H9 (cell line): Measurements from ENCODE around the gene PLXNA1. TPM values are rescaled to one million over a fixed set of nuclear protein-coding genes. Genes with fewer than 3 reads are reported as not detected.

Experiments
- DNase-seq: peaks from one replicate; pipeline ENCODE4 v3.0.0-alpha.2; 2017
- H2AFZ ChIP-seq: one replicate; pipeline ENCODE4 v1.6.1; 2013; ENCODE audit warnings: mild to moderate bottlenecking, low read length, control low read depth, moderate library complexity
- H2AK5ac ChIP-seq: 2 replicates; pipeline ENCODE4 v1.6.1; 2013; ENCODE audit warnings: low read length, control low read depth, mixed read lengths; ENCODE audit not compliant: insufficient read length
- H2BK120ac ChIP-seq: one replicate; pipeline ENCODE4 v1.6.1; 2013; ENCODE audit warnings: low read depth, mild to moderate bottlenecking, low read length, control low read depth, inconsistent platforms; ENCODE audit not compliant: poor library complexity, severe bottlenecking
- H2BK12ac ChIP-seq: 2 replicates; pipeline ENCODE4 v1.6.1; 2013; ENCODE audit warnings: low read length, control low read depth, mixed read lengths, low read depth; ENCODE audit not compliant: insufficient read length
- H2BK15ac ChIP-seq: 2 replicates; pipeline ENCODE4 v1.6.1; 2013; ENCODE audit warnings: low read depth, low read length, control low read depth
- H2BK20ac ChIP-seq: one replicate; pipeline ENCODE4 v1.6.1; 2013; ENCODE audit warnings: low read depth, mild to moderate bottlenecking, low read length, control low read depth, inconsistent platforms; ENCODE audit not compliant: poor library complexity, severe bottlenecking
- H2BK5ac ChIP-seq: 2 replicates; pipeline ENCODE4 v1.6.1; 2013; ENCODE audit warnings: low read length, control low read depth, mixed read lengths; ENCODE audit not compliant: insufficient read length
- H3K14ac ChIP-seq: 2 replicates; pipeline ENCODE4 v1.6.1; 2013; ENCODE audit warnings: low read length, control low read depth; ENCODE audit not compliant: insufficient read depth
- H3K18ac ChIP-seq: 2 replicates; pipeline ENCODE4 v1.6.1; 2013; ENCODE audit warnings: low read depth, mild to moderate bottlenecking, mixed read lengths, low read length, control low read depth; ENCODE audit not compliant: insufficient read length
- H3K23ac ChIP-seq: 2 replicates; pipeline ENCODE4 v1.6.1; 2013; ENCODE audit warnings: low read length, control low read depth, mixed read lengths, low read depth; ENCODE audit not compliant: insufficient read length
- H3K23me2 ChIP-seq: 2 replicates; pipeline ENCODE4 v1.6.1; 2013; ENCODE audit warnings: low read depth, mild to moderate bottlenecking, mixed read lengths, low read length, control low read depth; ENCODE audit not compliant: insufficient read length, poor library complexity, severe bottlenecking
- H3K27ac ChIP-seq: 2 replicates; pipeline ENCODE4 v1.5.1; 2013; ENCODE audit warnings: low read length, control low read depth, mixed read lengths, low read depth; ENCODE audit not compliant: insufficient read length
- H3K27me3 ChIP-seq: 2 replicates; pipeline ENCODE4 v1.6.1; 2013; ENCODE audit warnings: low read length, control low read depth, inconsistent platforms; ENCODE audit not compliant: insufficient read depth
- H3K4ac ChIP-seq: 2 replicates; pipeline ENCODE4 v1.6.1; 2013; ENCODE audit warnings: low read depth, mild to moderate bottlenecking, control low read depth, inconsistent platforms, low read length, moderate library complexity
- H3K4me1 ChIP-seq: 2 replicates; pipeline ENCODE4 v1.6.1; 2013; ENCODE audit warnings: low read length, control low read depth, inconsistent platforms; ENCODE audit not compliant: insufficient read depth
- H3K4me2 ChIP-seq: 2 replicates; pipeline ENCODE4 v1.6.1; 2013; ENCODE audit warnings: low read length, control low read depth, mixed read lengths; ENCODE audit not compliant: insufficient read length, insufficient read depth
- H3K56ac ChIP-seq: 2 replicates; pipeline ENCODE4 v1.6.1; 2013; ENCODE audit warnings: low read depth, mild to moderate bottlenecking, mixed read lengths, low read length, control low read depth; ENCODE audit not compliant: insufficient read length
- H3K79me1 ChIP-seq: 2 replicates; pipeline ENCODE4 v1.6.1; 2013; ENCODE audit warnings: low read depth, mild to moderate bottlenecking, moderate library complexity, low read length, control low read depth, inconsistent platforms; ENCODE audit not compliant: insufficient read depth, poor library complexity, severe bottlenecking
- H3K79me2 ChIP-seq: 2 replicates; pipeline ENCODE4 v1.6.1; 2013; ENCODE audit warnings: low read length, control low read depth, inconsistent platforms; ENCODE audit not compliant: insufficient read depth
- H3K9ac ChIP-seq: 2 replicates; pipeline ENCODE4 v1.6.1; 2013; ENCODE audit warnings: low read length, control low read depth, mixed read lengths; ENCODE audit not compliant: insufficient read length; ENCODE audit errors: extremely low read depth
- H3K9me3 ChIP-seq: one replicate; pipeline ENCODE4 v1.6.1; 2013; ENCODE audit warnings: low read depth, low read length, inconsistent platforms; ENCODE audit not compliant: control insufficient read depth
- H3T11ph ChIP-seq: one replicate; pipeline ENCODE4 v1.6.1; 2013; ENCODE audit warnings: mild to moderate bottlenecking, low read length, control low read depth, inconsistent platforms
- H4K20me1 ChIP-seq: one replicate; pipeline ENCODE4 v1.6.1; 2013; ENCODE audit not compliant: control insufficient read depth, insufficient read length, insufficient read depth
- H4K5ac ChIP-seq: 2 replicates; pipeline ENCODE4 v1.6.1; 2013; ENCODE audit warnings: low read depth, mild to moderate bottlenecking, mixed read lengths, low read length, control low read depth; ENCODE audit not compliant: insufficient read length
- H4K8ac ChIP-seq: replicated peaks from 2 replicates; pipeline ENCODE4 v1.6.1; 2013; ENCODE audit warnings: low read length, control low read depth, mixed read lengths, low read depth; ENCODE audit not compliant: insufficient read length
- H4K91ac ChIP-seq: 2 replicates; pipeline ENCODE4 v1.6.1; 2013; ENCODE audit warnings: low read depth, mild to moderate bottlenecking, moderate library complexity, mixed read lengths, low read length, control low read depth; ENCODE audit not compliant: insufficient read length
- H3K27ac Mint-ChIP-seq, 3 experiments: 2 replicates in 2 of 3; 3 replicates in 1 of 3; pipeline ENCODE4 v1.8.0; 2020 to 2021; ENCODE audit warnings: mixed read lengths in 3 of 3, mild to moderate bottlenecking in 1 of 3, moderate library complexity in 1 of 3
- H3K27me3 Mint-ChIP-seq: 2 replicates; pipeline ENCODE4 v1.8.0; 2021; ENCODE audit warnings: low read depth, mild to moderate bottlenecking, moderate library complexity, mixed read lengths
- H3K36me3 Mint-ChIP-seq, 3 experiments: 2 replicates in 2 of 3; 3 replicates in 1 of 3; pipeline ENCODE4 v1.8.0; 2020 to 2021; ENCODE audit warnings: low read depth in 3 of 3, mixed read lengths in 3 of 3; ENCODE audit not compliant: insufficient read depth in 1 of 3
- H3K4me1 Mint-ChIP-seq, 2 experiments: 2 replicates each; pipeline ENCODE4 v1.8.0; 2020; ENCODE audit warnings: mixed read lengths in 2 of 2
- H3K4me3 Mint-ChIP-seq, 2 experiments: 2 replicates in 1 of 2; 3 replicates in 1 of 2; pipeline ENCODE4 v1.8.0; 2020 to 2021; ENCODE audit warnings: mild to moderate bottlenecking in 2 of 2, mixed read lengths in 2 of 2, moderate library complexity in 1 of 2
- H3K9me3 Mint-ChIP-seq, 2 experiments: 2 replicates in 1 of 2; 3 replicates in 1 of 2; pipeline ENCODE4 v1.8.0; 2020; ENCODE audit warnings: mild to moderate bottlenecking in 2 of 2, mixed read lengths in 2 of 2, moderate library complexity in 1 of 2
- CTCF ChIP-seq: fragments of 200-600 bp; sonication (generic); conservative IDR thresholded peaks from 3 replicates; pipeline ENCODE4 v1.8.0; 2021; ENCODE audit warnings: antibody characterized with exemption, mild to moderate bottlenecking
- WGBS: extraction: QIAGEN DNeasy Blood & Tissue Kit; methylation state at CpG from one replicate; pipeline ENCODE4 v1.1.7; 2013; ENCODE audit warnings: missing lambda C conversion rate, low lambda C conversion rate, mixed read lengths; ENCODE audit not compliant: insufficient read length; ENCODE audit errors: extremely low coverage; 5-methylcytosine and 5-hydroxymethylcytosine counted together
- total RNA-seq: library from RNA; stranded (reverse); gene quantifications from 2 replicates; pipeline ENCODE4 v1.2.1, GENCODE V29; 2021

PLXNA1 gene
- total RNA-seq, 1 experiment from 2014 or later = 42.1 TPM

- no peak overlapping the region for H2BK20ac ChIP-seq
- TF ChIP-seq CTCF = no peak
- H3K79me2 ChIP-seq = no peaks in the 10 kb centered on the region
- H2BK5ac ChIP-seq = no peak overlapping the region
- H4K20me1 ChIP-seq = no peaks in the 10 kb centered on the region
- H3K79me1 ChIP-seq = no peaks in the 10 kb centered on the region
- no peak overlapping the region for H3K9ac ChIP-seq
- no peak overlapping the region for H3K27ac ChIP-seq
- no peak overlapping the region for H3K18ac ChIP-seq
- no peak for DNase-seq
- WGBS = no CpG with 5 or more reads among the region's 5 CpGs
- peaks cover 2 to 15% (median 8%) of the 10 kb centered on the region in 3 experiments; a peak in 6 of 7 replicates for H3K36me3 Mint-ChIP-seq
- no peaks in the 10 kb centered on the region for H3K27me3 ChIP-seq
- no peak overlapping the region for H2BK15ac ChIP-seq
- no peaks in the 10 kb centered on the region for H3K4me1 ChIP-seq
- no peak overlapping the region for H4K5ac ChIP-seq
- no peak overlapping the region for H3K4me2 ChIP-seq
- H3K23ac ChIP-seq = no peak overlapping the region
- no peak overlapping the region for H2AK5ac ChIP-seq
- H2BK12ac ChIP-seq = no peak overlapping the region
- no peak overlapping the region for H3K27ac Mint-ChIP-seq
- H3K56ac ChIP-seq = no peak overlapping the region
- no peak overlapping the region for H4K8ac ChIP-seq
- H3K9me3 ChIP-seq = no peaks in the 10 kb centered on the region
- peaks cover 8 to 14% of the 10 kb centered on the region in 2 experiments for H3K4me1 Mint-ChIP-seq
- no peaks in the 10 kb centered on the region for H3K23me2 ChIP-seq
- H3K4ac ChIP-seq = no peak overlapping the region
- H3K4me3 Mint-ChIP-seq = no peak overlapping the region
- H3T11ph ChIP-seq = no peak overlapping the region
- no peak overlapping the region for H4K91ac ChIP-seq
- no peak overlapping the region for H2BK120ac ChIP-seq
- peaks cover 15 to 18% of the 10 kb centered on the region in 2 experiments for H3K9me3 Mint-ChIP-seq
- no peak overlapping the region for H2AFZ ChIP-seq
- no peak overlapping the region for H3K14ac ChIP-seq
- peaks cover 33% of the 10 kb centered on the region for H3K27me3 Mint-ChIP-seq
Measured at GRCh38 chr3:126978291-126978690, 4.6 kb upstream of the PLXNA1 start.
